Measurements from ENCODE around the gene KLHL2. TPM values are rescaled to one million over a fixed set of nuclear protein-coding genes. Genes with fewer than 3 reads are reported as not detected.

The KLHL2 gene
- total RNA-seq, 1 experiment from 2014 or later = 37.1 TPM

GRCh38 chr4:165190591-165191347 is 16.6 kb upstream of the KLHL2 start:
- Mint-ChIP-seq H3K27me3 (ENCODE audit: insufficient read depth, unreplicated experiment) (no peaks in the 10 kb centered on the region), H3K9me3 (ENCODE audit: unreplicated experiment) (no peaks in the 10 kb centered on the region), H3K4me1 (ENCODE audit: insufficient read depth, unreplicated experiment) (peaks cover 15% of the 10 kb centered on the region), H3K27ac (ENCODE audit: low read depth, unreplicated experiment) (no peak overlapping the region), H3K36me3 (ENCODE audit: insufficient read depth, unreplicated experiment) (no peaks in the 10 kb centered on the region), H3K4me3 (ENCODE audit: unreplicated experiment) (no peak overlapping the region)
- no TSS peak for BruUV-seq (replicated peaks)
- DNase-seq (ENCODE audit: unreplicated experiment) = no peak
- POLR2A ChIA-PET = interaction anchor here (0.6 to 1.7 kb wide), 3 partner anchors 11 to 44 kb away, joined by 3 to 6 read pairs (median 3); no protein-coding TSS in a partner anchor
- TF ChIP-seq CTCF (IDR thresholded peaks at IDR 0.05; ENCODE audit: unreplicated experiment) = no peak
- CTCF ChIA-PET = no interaction called here
- intact Hi-C loops (cut with micrococcal nuclease) = no loop called here

- peaks cover 15% of the 10 kb centered on the region for H3K4me1 Mint-ChIP-seq (ENCODE audit: insufficient read depth, unreplicated experiment)
- no TSS peak for BruUV-seq (replicated peaks)
- intact Hi-C loops (cut with micrococcal nuclease) = no loop called here
- ChIA-PET POLR2A (interaction anchor here (1.7 kb wide), 1 partner anchor 13 kb away, joined by 6 read pairs; no protein-coding TSS in a partner anchor), CTCF (interaction anchor here (0.6 kb wide), 1 partner anchor 76 kb away, joined by 3 read pairs; no protein-coding TSS in a partner anchor)
- no peaks in the 10 kb centered on the region for H3K27me3 Mint-ChIP-seq (ENCODE audit: insufficient read depth, unreplicated experiment)
- DNase-seq (ENCODE audit: unreplicated experiment) = no peak
- H3K9me3 Mint-ChIP-seq (ENCODE audit: unreplicated experiment) = no peaks in the 10 kb centered on the region
- no peak for TF ChIP-seq CTCF (IDR thresholded peaks at IDR 0.05; ENCODE audit: unreplicated experiment)
- no peak overlapping the region for H3K27ac Mint-ChIP-seq (ENCODE audit: low read depth, unreplicated experiment)
- H3K4me3 Mint-ChIP-seq (ENCODE audit: unreplicated experiment) = no peak overlapping the region
- H3K36me3 Mint-ChIP-seq (ENCODE audit: insufficient read depth, unreplicated experiment) = no peaks in the 10 kb centered on the region
Measured at GRCh38 chr4:165191348-165191656, 16.1 kb upstream of the KLHL2 start.

- intact Hi-C loops (cut with micrococcal nuclease) = no loop called here
- no peak overlapping the region for H3K4me3 Mint-ChIP-seq (ENCODE audit: unreplicated experiment)
- no TSS peak for BruUV-seq (replicated peaks)
- ChIA-PET CTCF (interaction anchor here (0.6 kb wide), 2 partner anchors 75 to 138 kb away, joined by 3 read pairs; no protein-coding TSS in a partner anchor), POLR2A (interaction anchor here (0.6 kb wide), 1 partner anchor 46 kb away, joined by 3 read pairs; no protein-coding TSS in a partner anchor)
- no peak for DNase-seq (ENCODE audit: unreplicated experiment)
- peaks cover 15% of the 10 kb centered on the region for H3K4me1 Mint-ChIP-seq (ENCODE audit: insufficient read depth, unreplicated experiment)
- H3K9me3 Mint-ChIP-seq (ENCODE audit: unreplicated experiment) = no peaks in the 10 kb centered on the region
- H3K36me3 Mint-ChIP-seq (ENCODE audit: insufficient read depth, unreplicated experiment) = no peaks in the 10 kb centered on the region
- H3K27ac Mint-ChIP-seq (ENCODE audit: low read depth, unreplicated experiment) = peak overlapping the region; percentile 22
- TF ChIP-seq CTCF (IDR thresholded peaks at IDR 0.05; ENCODE audit: unreplicated experiment) = no peak
- no peaks in the 10 kb centered on the region for H3K27me3 Mint-ChIP-seq (ENCODE audit: insufficient read depth, unreplicated experiment)
Measured at GRCh38 chr4:165191814-165192499, 15.4 kb upstream of the KLHL2 start.

GRCh38 chr4:165192500-165192898 is 14.9 kb upstream of the KLHL2 start:
- H3K36me3 Mint-ChIP-seq (ENCODE audit: insufficient read depth, unreplicated experiment) = no peaks in the 10 kb centered on the region
- H3K4me3 Mint-ChIP-seq (ENCODE audit: unreplicated experiment) = no peak overlapping the region
- no peak for DNase-seq (ENCODE audit: unreplicated experiment)
- ChIA-PET CTCF (interaction anchor here (0.6 kb wide), 1 partner anchor 138 kb away, joined by 3 read pairs; no protein-coding TSS in a partner anchor), POLR2A (no interaction called here)
- H3K4me1 Mint-ChIP-seq (ENCODE audit: insufficient read depth, unreplicated experiment) = peaks cover 15% of the 10 kb centered on the region
- H3K27ac Mint-ChIP-seq (ENCODE audit: low read depth, unreplicated experiment) = peak overlapping the region; percentile 22
- H3K27me3 Mint-ChIP-seq (ENCODE audit: insufficient read depth, unreplicated experiment) = no peaks in the 10 kb centered on the region
- H3K9me3 Mint-ChIP-seq (ENCODE audit: unreplicated experiment) = no peaks in the 10 kb centered on the region
- BruUV-seq (replicated peaks) = no TSS peak
- intact Hi-C loops (cut with micrococcal nuclease) = no loop called here
- TF ChIP-seq CTCF (IDR thresholded peaks at IDR 0.05; ENCODE audit: unreplicated experiment) = no peak

All from MCF 10A (cell line).